Chondrocyte (in vitro differentiated cells): ENCODE measurements around the gene CHMP4B. TPM values are rescaled to one million over a fixed set of nuclear protein-coding genes. Genes with fewer than 3 reads are reported as not detected.

Source experiments
- DNase-seq: peaks from one replicate; pipeline ENCODE4 v3.0.0; 2021; ENCODE audit warnings: mixed read lengths, low spot score
- H3K27ac Mint-ChIP-seq: one replicate; pipeline ENCODE4 v1.8.0; 2021; ENCODE audit warnings: mild to moderate bottlenecking, moderate library complexity, mixed read lengths; ENCODE audit not compliant: unreplicated experiment
- H3K27me3 Mint-ChIP-seq: 2 replicates; pipeline ENCODE4 v1.8.0; 2021; ENCODE audit warnings: low read depth, mixed read lengths
- H3K36me3 Mint-ChIP-seq: 2 replicates; pipeline ENCODE4 v1.8.0; 2021; ENCODE audit warnings: low read depth, mixed read lengths
- H3K4me1 Mint-ChIP-seq: 2 replicates; pipeline ENCODE4 v1.8.0; 2021; ENCODE audit warnings: low read depth, mild to moderate bottlenecking, mixed read lengths
- H3K4me3 Mint-ChIP-seq: one replicate; pipeline ENCODE4 v1.8.0; 2021; ENCODE audit warnings: mild to moderate bottlenecking, moderate library complexity, mixed read lengths; ENCODE audit not compliant: unreplicated experiment
- H3K9me3 Mint-ChIP-seq: 2 replicates; pipeline ENCODE4 v1.8.0; 2021; ENCODE audit warnings: low read depth, mixed read lengths
- total RNA-seq: library from RNA; stranded (reverse); gene quantifications from 3 replicates; pipeline ENCODE4 v1.2.1, GENCODE V29; 2021
- TF ChIP-seq, protein P1 (sequence below): fragments of 200-600 bp; sonication (generic); IDR thresholded peaks from 2 replicates; pipeline ENCODE4 v1.5.0; 2021; ENCODE audit warnings: antibody characterized with exemption, mild to moderate bottlenecking, moderate library complexity

The CHMP4B gene
- total RNA-seq, 1 donor from 2014 or later: 122 TPM

DNA sequence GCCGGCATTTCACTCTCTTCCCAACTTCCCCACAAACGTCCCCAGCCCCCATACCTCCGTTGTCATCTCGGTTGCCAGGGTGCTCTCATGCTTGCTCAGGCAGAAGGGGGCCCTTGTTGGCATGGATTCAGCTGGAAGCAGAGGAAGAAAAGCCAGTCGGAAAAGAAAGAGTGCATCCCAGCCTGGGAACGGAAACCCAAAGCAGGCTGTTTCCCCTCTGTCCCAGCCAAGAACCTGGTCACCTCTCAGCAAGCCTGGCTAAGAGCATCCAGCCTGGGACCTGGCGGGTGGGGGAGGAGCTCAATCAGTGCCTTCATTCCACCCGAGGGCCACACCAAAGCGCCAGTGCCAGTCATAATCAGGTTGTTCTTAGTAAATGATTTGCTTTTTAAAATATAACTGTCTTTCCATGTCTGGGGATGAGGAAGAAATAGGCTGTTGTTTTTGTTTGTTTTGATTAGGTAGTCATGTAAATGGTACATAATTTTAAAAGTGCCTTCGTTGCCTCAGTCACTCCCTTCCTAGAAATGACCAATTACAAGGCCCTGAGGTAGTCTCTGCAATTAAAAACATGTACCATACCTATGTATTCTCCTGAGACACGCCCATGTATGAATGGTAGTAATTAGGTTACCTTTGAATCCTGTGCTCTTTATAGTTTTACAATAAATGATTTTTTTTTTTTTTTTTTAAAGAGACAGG is 21.1 kb downstream of the CHMP4B start:
- TF ChIP-seq, protein P1, sequence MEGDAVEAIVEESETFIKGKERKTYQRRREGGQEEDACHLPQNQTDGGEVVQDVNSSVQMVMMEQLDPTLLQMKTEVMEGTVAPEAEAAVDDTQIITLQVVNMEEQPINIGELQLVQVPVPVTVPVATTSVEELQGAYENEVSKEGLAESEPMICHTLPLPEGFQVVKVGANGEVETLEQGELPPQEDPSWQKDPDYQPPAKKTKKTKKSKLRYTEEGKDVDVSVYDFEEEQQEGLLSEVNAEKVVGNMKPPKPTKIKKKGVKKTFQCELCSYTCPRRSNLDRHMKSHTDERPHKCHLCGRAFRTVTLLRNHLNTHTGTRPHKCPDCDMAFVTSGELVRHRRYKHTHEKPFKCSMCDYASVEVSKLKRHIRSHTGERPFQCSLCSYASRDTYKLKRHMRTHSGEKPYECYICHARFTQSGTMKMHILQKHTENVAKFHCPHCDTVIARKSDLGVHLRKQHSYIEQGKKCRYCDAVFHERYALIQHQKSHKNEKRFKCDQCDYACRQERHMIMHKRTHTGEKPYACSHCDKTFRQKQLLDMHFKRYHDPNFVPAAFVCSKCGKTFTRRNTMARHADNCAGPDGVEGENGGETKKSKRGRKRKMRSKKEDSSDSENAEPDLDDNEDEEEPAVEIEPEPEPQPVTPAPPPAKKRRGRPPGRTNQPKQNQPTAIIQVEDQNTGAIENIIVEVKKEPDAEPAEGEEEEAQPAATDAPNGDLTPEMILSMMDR: no peak
- Mint-ChIP-seq H3K27me3 (no peaks in the 10 kb centered on the region), H3K4me1 (peaks cover 62% of the 10 kb centered on the region), H3K4me3 (peak overlapping the region; percentile 20), H3K27ac (peak overlapping the region; percentile 85), H3K9me3 (no peaks in the 10 kb centered on the region), H3K36me3 (peaks cover 11% of the 10 kb centered on the region)
- DNase-seq: no peak

DNA sequence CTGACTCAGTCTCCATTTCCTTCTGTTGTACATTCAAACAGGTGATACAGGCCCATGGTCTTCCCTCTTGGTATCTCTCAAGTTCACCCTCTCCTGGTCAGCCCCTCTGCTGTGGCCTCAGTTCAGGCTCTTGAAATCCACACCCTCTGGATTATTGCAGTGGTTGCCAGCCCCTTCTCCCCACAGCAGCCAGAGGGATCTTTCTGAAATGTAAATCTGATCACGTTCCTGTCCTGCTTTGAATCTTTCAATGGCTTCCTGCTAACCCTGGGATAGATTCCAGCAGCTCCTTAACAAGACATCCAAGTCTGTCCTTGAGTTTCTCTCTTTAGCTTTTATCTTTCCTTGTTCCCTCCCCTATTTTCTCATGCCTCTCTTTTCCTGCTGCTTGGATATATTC is 22.2 kb downstream of the CHMP4B start:
- no peak overlapping the region for H3K4me3 Mint-ChIP-seq
- peaks cover 59% of the 10 kb centered on the region for H3K4me1 Mint-ChIP-seq
- TF ChIP-seq, protein P1: no peak
- no peak for DNase-seq
- H3K27me3 Mint-ChIP-seq: no peaks in the 10 kb centered on the region
- peaks cover 11% of the 10 kb centered on the region for H3K36me3 Mint-ChIP-seq
- H3K27ac Mint-ChIP-seq: peak overlapping the region; percentile 59
- no peaks in the 10 kb centered on the region for H3K9me3 Mint-ChIP-seq

GRCh38 chr20:33835615-33836172 is 24.5 kb downstream of the CHMP4B start:
- no peak overlapping the region for H3K4me3 Mint-ChIP-seq
- H3K27ac Mint-ChIP-seq: no peak overlapping the region
- H3K9me3 Mint-ChIP-seq: no peaks in the 10 kb centered on the region
- DNase-seq: no peak
- TF ChIP-seq, protein P1: no peak
- peaks cover 43% of the 10 kb centered on the region for H3K4me1 Mint-ChIP-seq
- peaks cover 11% of the 10 kb centered on the region for H3K36me3 Mint-ChIP-seq
- no peaks in the 10 kb centered on the region for H3K27me3 Mint-ChIP-seq

- Mint-ChIP-seq H3K9me3 (no peaks in the 10 kb centered on the region), H3K27ac (peak overlapping the region; percentile 72), H3K4me1 (peaks cover 48% of the 10 kb centered on the region), H3K4me3 (no peak overlapping the region), H3K36me3 (peaks cover 11% of the 10 kb centered on the region), H3K27me3 (no peaks in the 10 kb centered on the region)
- DNase-seq: no peak
- TF ChIP-seq, protein P1: no peak
Measured at GRCh38 chr20:33836277-33836676, 25.1 kb downstream of the CHMP4B start.

DNA sequence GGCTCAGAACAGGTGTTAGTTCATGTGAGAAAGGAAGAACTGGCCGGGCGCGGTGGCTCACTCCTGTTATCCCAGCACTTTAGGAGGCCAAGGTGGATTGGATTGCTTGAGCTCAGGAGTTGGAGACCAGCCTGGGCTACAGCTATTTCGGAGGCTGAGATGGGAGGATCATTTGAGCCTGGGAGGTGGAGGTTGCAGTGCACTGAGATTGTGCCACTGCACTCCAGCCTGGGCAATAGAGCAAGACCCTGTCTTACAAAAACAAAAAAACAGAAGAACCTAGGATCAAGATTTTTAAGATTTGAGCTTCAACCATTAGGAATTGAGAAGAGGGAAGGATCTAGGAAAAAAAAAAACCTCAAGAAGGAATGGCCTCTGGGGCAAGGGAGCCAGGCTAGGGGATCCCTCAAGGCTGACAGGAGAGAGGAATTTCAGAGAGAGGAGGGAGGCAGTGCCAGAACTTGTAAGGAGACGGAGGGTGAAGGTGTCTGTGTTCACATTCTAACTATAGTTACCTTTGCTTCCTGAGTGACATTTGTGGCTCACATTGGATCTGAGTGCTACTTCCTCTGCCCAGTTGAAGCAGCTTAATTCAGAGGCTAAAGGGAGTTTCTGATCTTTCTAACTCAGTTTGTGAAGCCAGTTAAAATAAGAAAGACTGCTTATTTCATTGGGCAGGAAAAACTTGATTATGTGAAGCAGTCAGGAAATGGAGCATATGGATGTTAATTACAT is 26.1 kb downstream of the CHMP4B start:
- Mint-ChIP-seq H3K27me3 (no peaks in the 10 kb centered on the region), H3K36me3 (peaks cover 11% of the 10 kb centered on the region), H3K27ac (no peak overlapping the region), H3K9me3 (no peaks in the 10 kb centered on the region), H3K4me3 (no peak overlapping the region), H3K4me1 (peaks cover 47% of the 10 kb centered on the region)
- TF ChIP-seq, protein P1: no peak
- DNase-seq: no peak
